ENCODE results near the gene RTEL1. TPM values are rescaled to one million over a fixed set of nuclear protein-coding genes. Genes with fewer than 3 reads are reported as not detected.
"Not testable (repeated sequence)": the region's sequence is repeated elsewhere in the genome, so short reads cannot be mapped to it uniquely, and the experiment has no call there.

Gene RTEL1
- total RNA-seq, 2 experiments from 2014 or later: 33.6 to 34.8 TPM

GRCh38 chr20:63635431-63636141 lies 22.5 kb upstream of the RTEL1 start:
- Mint-ChIP-seq H3K9me3 (no peaks in the 10 kb centered on the region), H3K27ac (peak overlapping the region; percentile 86), H3K36me3 (ENCODE audit: low read depth) (peaks cover 3% of the 10 kb centered on the region), H3K27me3 (ENCODE audit: low read depth) (no peaks in the 10 kb centered on the region), H3K4me1 (ENCODE audit: low read depth) (peaks cover 68% of the 10 kb centered on the region), H3K4me3 (peak overlapping the region; percentile 34)
- CTCF ChIA-PET: interaction anchor here (0.6 kb wide), 1 partner anchor 152 kb away, joined by 4 read pairs; no protein-coding TSS in a partner anchor
- DNase-seq: peak; percentile 93
- intact Hi-C loops (cut with micrococcal nuclease): loop anchor here (1.0 to 5.0 kb wide), 3 partner anchors 8 to 262 kb away; partner anchors contain the start of genes DNAJC5 and GMEB2

GRCh38 chr20:63636752-63637628 lies 21.1 kb upstream of the RTEL1 start:
- Mint-ChIP-seq H3K9me3 (no peaks in the 10 kb centered on the region), H3K27ac (peak overlapping the region; percentile 70), H3K36me3 (ENCODE audit: low read depth) (peaks cover 2% of the 10 kb centered on the region), H3K27me3 (ENCODE audit: low read depth) (no peaks in the 10 kb centered on the region), H3K4me3 (no peak overlapping the region), H3K4me1 (ENCODE audit: low read depth) (peaks cover 57% of the 10 kb centered on the region)
- DNase-seq: peak; percentile 38
- CTCF ChIA-PET: interaction anchor here (0.6 to 0.7 kb wide), 2 partner anchors 14 to 399 kb away, joined by 3 to 4 read pairs; partner anchors contain the start of gene C20orf204
- intact Hi-C loops (cut with micrococcal nuclease): loop anchor here (5.0 kb wide), 2 partner anchors 195 to 260 kb away; partner anchors contain the start of gene DNAJC5

DNA sequence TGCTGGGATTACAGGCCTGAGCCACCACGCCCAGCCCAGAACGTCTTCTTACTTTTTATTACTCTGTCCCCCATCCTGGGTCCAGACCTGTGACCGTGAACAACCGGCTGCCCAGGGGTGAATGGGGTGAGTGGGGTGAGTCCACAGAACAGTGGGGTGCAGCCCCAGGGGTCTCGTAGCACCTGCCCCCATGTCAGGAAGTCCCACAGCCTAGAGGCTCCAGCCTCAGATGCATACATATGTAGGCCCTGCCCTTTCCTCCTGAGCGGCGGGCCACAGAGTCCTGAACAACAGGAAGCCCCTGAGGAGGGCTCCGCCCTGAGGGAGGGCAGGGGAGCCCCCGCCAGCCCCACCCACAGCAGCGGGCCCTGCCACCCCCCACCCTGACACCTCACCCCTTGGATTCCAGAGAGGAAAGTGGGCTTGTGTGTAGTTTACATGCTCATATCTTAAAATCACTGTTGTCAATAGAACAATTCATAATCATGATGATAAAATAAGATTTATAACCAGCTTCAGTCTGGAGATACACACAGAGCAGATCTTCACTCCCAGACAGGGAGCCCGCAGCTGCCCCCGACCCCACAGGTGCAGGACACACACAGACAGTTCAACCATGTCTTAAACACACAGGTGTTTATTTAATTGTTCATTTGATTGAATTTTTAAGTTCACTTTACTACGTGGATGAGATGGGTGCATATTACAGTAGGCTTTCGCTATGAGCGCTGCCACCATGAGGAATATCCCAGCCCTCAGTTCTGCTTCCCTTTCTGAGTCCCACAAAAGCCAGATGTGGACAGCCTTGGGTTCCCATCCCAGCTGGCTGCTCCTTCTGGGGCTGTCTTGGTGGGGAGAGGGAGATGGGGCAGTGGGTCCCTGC lies 18.8 kb upstream of the RTEL1 start:
- peaks cover 2% of the 10 kb centered on the region for H3K36me3 Mint-ChIP-seq (ENCODE audit: low read depth)
- CTCF ChIA-PET: no interaction called here
- intact Hi-C loops (cut with micrococcal nuclease): loop anchor here (1.0 to 5.0 kb wide), 4 partner anchors 11 to 258 kb away; partner anchors contain the start of gene DNAJC5
- H3K9me3 Mint-ChIP-seq: no peaks in the 10 kb centered on the region
- peak overlapping the region; percentile 99 for H3K27ac Mint-ChIP-seq
- H3K27me3 Mint-ChIP-seq (ENCODE audit: low read depth): no peaks in the 10 kb centered on the region
- H3K4me3 Mint-ChIP-seq: peak overlapping the region; percentile 88
- DNase-seq: peak; percentile 81
- H3K4me1 Mint-ChIP-seq (ENCODE audit: low read depth): peaks cover 50% of the 10 kb centered on the region

DNA sequence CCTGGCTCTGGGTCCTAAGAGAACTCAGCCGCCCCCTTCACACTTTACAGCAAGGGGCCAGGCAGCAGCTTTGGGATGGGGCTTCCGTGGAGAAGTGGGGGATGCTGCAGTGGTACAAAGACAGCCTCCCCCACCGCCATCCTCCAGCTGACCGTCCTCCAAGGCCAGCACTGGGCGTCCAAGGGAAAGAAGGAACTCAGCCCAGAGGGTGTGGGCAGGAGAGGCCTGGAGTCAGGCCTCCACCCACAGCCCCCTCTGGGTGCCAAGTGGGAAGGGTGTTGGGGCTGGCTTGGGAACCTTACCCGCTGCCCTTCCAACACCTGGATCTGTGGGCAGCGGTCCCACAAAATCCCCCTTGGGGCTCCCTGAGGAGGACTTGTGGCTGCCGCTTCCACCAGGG lies 18.0 kb upstream of the RTEL1 start:
- H3K4me3 Mint-ChIP-seq: peak overlapping the region; percentile 88
- intact Hi-C loops (cut with micrococcal nuclease): no loop called here
- CTCF ChIA-PET: no interaction called here
- H3K27me3 Mint-ChIP-seq (ENCODE audit: low read depth): no peaks in the 10 kb centered on the region
- H3K9me3 Mint-ChIP-seq: no peaks in the 10 kb centered on the region
- peaks cover 2% of the 10 kb centered on the region for H3K36me3 Mint-ChIP-seq (ENCODE audit: low read depth)
- DNase-seq: peak; percentile 16
- H3K4me1 Mint-ChIP-seq (ENCODE audit: low read depth): peaks cover 44% of the 10 kb centered on the region
- peak overlapping the region; percentile 99 for H3K27ac Mint-ChIP-seq

GRCh38 chr20:63640686-63641085 lies 17.4 kb upstream of the RTEL1 start:
- H3K4me1 Mint-ChIP-seq (ENCODE audit: low read depth): peaks cover 38% of the 10 kb centered on the region
- peak overlapping the region; percentile 46 for H3K27ac Mint-ChIP-seq
- H3K27me3 Mint-ChIP-seq (ENCODE audit: low read depth); H3K36me3 Mint-ChIP-seq (ENCODE audit: low read depth); H3K9me3 Mint-ChIP-seq; intact Hi-C loops (cut with micrococcal nuclease); CTCF ChIA-PET: not testable (repeated sequence)
- peak overlapping the region; percentile 73 for H3K4me3 Mint-ChIP-seq
- DNase-seq: peak; percentile 36

DNA sequence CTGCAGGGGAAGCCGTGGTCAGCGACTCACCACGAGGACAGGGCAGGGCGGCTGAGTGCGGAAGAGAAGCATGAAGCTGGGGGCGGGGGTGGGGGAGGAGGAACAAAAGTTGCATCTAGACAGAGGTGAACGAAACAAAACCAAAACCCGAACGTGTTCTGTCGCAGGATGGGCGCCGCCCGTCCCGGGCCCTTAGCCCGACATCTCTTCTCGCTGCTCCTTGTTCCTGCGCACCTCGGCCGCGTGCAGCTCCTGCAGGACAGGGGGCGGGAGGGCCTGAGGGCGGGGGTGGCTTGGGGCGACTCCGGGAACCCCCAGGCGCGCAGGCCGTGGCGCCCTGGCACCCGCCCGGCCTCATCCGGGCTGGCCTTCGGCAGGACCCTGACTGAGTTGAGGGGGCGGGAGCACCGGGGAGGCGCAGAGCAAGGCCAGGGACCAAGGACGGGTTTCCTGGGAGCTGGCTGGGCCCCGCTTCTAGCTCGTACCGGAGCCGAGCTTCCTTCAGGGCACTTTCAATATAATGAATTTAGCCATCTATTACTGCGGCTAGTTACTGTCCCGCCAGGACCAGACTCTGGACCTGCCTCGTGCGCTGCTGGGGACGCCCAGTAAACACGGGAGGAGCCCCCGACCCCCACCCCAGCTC lies 16.8 kb upstream of the RTEL1 start:
- intact Hi-C loops (cut with micrococcal nuclease): no loop called here
- Mint-ChIP-seq H3K4me1 (ENCODE audit: low read depth) (peaks cover 36% of the 10 kb centered on the region), H3K4me3 (peak overlapping the region; percentile 72), H3K27me3 (ENCODE audit: low read depth) (no peaks in the 10 kb centered on the region), H3K36me3 (ENCODE audit: low read depth) (peaks cover 2% of the 10 kb centered on the region), H3K9me3 (no peaks in the 10 kb centered on the region), H3K27ac (peak overlapping the region; percentile 65)
- DNase-seq: peak; percentile 58
- CTCF ChIA-PET: interaction anchor here (0.7 to 1.7 kb wide), 7 partner anchors 12 to 338 kb away, joined by 3 to 10 read pairs (median 4); partner anchors contain the start of genes LIME1, PTK6, RTEL1 and SAMD10

GRCh38 chr20:63641792-63642523 lies 16.2 kb upstream of the RTEL1 start:
- DNase-seq: peak; percentile 95
- Mint-ChIP-seq H3K27me3 (ENCODE audit: low read depth) (no peaks in the 10 kb centered on the region), H3K36me3 (ENCODE audit: low read depth) (peaks cover 2% of the 10 kb centered on the region), H3K9me3 (no peaks in the 10 kb centered on the region), H3K4me1 (ENCODE audit: low read depth) (peaks cover 33% of the 10 kb centered on the region), H3K27ac (no peak overlapping the region), H3K4me3 (peak overlapping the region; percentile 72)
- intact Hi-C loops (cut with micrococcal nuclease): loop anchor here (1.0 kb wide), 1 partner anchor 104 kb away; no protein-coding TSS in a partner anchor
- CTCF ChIA-PET: interaction anchor here (0.7 to 1.7 kb wide), 8 partner anchors 11 to 338 kb away, joined by 3 to 10 read pairs (median 4); partner anchors contain the start of genes LIME1, PTK6, RTEL1 and SAMD10

DNA sequence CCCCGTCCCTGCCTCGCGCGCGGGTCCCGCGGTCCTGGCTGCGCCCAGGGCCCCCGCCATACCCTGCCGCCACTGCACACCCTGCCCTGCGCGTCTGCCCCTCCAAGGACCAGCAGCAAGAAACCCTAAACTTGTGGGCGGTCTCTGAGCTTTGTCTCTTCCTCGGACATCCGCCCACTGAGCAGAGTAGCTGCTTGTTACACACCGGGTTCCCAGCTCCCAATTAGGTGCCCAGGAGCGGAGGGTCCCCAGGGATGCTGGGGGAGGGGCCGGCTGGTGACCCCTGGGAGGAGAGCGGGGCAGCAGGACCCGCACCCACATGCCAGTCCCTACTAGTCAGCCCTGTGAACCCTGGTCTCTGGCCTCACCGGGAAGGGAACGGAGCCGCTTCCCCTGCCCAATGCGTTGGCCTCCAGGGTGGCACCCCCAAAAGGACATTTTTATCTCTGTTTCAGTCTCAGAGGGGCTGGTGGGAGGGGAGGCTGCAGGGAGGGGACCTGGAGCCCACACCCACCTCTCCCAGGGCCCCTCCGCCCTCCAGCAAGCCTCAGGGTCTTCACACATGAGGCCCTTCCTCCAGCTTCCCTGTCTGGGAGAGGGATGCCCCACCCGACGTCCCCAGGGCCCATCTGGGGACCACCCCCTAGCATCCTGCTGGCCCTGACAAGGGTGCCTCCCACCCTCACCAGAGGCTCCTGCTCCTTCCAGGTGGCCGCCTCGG lies 15.4 kb upstream of the RTEL1 start:
- Mint-ChIP-seq H3K27me3 (ENCODE audit: low read depth) (no peaks in the 10 kb centered on the region), H3K36me3 (ENCODE audit: low read depth) (peaks cover 2% of the 10 kb centered on the region), H3K27ac (peak overlapping the region; percentile 54), H3K9me3 (no peaks in the 10 kb centered on the region), H3K4me3 (peak overlapping the region; percentile 76), H3K4me1 (ENCODE audit: low read depth) (peaks cover 26% of the 10 kb centered on the region)
- DNase-seq: no peak
- intact Hi-C loops (cut with micrococcal nuclease): loop anchor here (1.0 kb wide), 1 partner anchor 104 kb away; no protein-coding TSS in a partner anchor
- CTCF ChIA-PET: interaction anchor here (0.8 to 1.7 kb wide), 5 partner anchors 12 to 337 kb away, joined by 3 to 10 read pairs (median 4); partner anchors contain the start of genes PTK6, RTEL1 and SAMD10

- H3K4me1 Mint-ChIP-seq (ENCODE audit: low read depth): peaks cover 20% of the 10 kb centered on the region
- peaks cover 2% of the 10 kb centered on the region for H3K36me3 Mint-ChIP-seq (ENCODE audit: low read depth)
- no peak for DNase-seq
- CTCF ChIA-PET: interaction anchor here (1.4 kb wide), 1 partner anchor 106 kb away, joined by 3 read pairs; no protein-coding TSS in a partner anchor
- H3K4me3 Mint-ChIP-seq: peak overlapping the region; percentile 76
- no peaks in the 10 kb centered on the region for H3K27me3 Mint-ChIP-seq (ENCODE audit: low read depth)
- H3K9me3 Mint-ChIP-seq: no peaks in the 10 kb centered on the region
- H3K27ac Mint-ChIP-seq: peak overlapping the region; percentile 54
- intact Hi-C loops (cut with micrococcal nuclease): no loop called here
These were observed 14.6 kb upstream of the RTEL1 start for GRCh38 chr20:63643499-63643898.

DNA sequence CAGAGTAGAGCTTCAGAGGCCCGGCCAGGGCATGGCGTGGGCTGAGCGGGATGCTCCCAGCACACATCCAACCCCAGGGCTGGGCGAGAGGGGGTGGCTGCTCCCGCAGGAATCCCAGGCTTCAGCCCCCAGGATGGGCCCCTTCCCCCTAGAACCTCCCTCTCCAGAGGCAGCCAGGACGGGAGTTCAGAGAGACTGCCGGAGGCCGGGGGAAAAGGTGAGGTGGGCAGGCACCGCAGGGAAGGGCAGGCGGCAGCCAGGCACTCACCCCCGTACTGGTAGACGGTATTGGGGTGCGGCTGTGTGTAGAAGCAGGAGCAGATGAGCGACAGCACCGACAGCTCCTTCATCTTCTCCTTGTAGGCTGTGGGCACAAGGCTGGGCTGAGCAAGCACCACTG lies 14.2 kb upstream of the RTEL1 start:
- Mint-ChIP-seq H3K36me3 (ENCODE audit: low read depth) (peaks cover 2% of the 10 kb centered on the region), H3K9me3 (no peaks in the 10 kb centered on the region), H3K4me1 (ENCODE audit: low read depth) (peaks cover 16% of the 10 kb centered on the region), H3K27me3 (ENCODE audit: low read depth) (no peaks in the 10 kb centered on the region), H3K4me3 (no peak overlapping the region), H3K27ac (no peak overlapping the region)
- CTCF ChIA-PET: interaction anchor here (1.4 kb wide), 1 partner anchor 106 kb away, joined by 3 read pairs; no protein-coding TSS in a partner anchor
- intact Hi-C loops (cut with micrococcal nuclease): no loop called here
- no peak for DNase-seq
